ENCODE data around the gene BATF3. TPM values are rescaled to one million over a fixed set of nuclear protein-coding genes. Genes with fewer than 3 reads are reported as not detected.

The BATF3 gene
- total RNA-seq, 2 experiments from 2014 or later = 2.1 to 3.1 TPM

GRCh38 chr1:212684521-212685090 lies 15.0 kb downstream of the BATF3 start:
- no peaks in the 10 kb centered on the region for H3K9me2 ChIP-seq (ENCODE audit: insufficient read depth, low read length)
- no peaks in the 10 kb centered on the region for H4K20me1 ChIP-seq (ENCODE audit: insufficient read depth, low read length)
- no peak overlapping the region for H3K27ac ChIP-seq (ENCODE audit: low read depth, low read length, poor library complexity, severe bottlenecking)
- H2AFZ ChIP-seq (ENCODE audit: low read length) = no peak overlapping the region
- TF ChIP-seq EZH2phosphoT487 (IDR thresholded peaks at IDR 0.05; ENCODE audit: borderline replicate concordance, low read depth, low read length) (no peak), CTCF (conservative IDR thresholded peaks at IDR 0.05; ENCODE audit: low read length) (no peak)
- DNase-seq (ENCODE audit: low spot score) = no peak
- no peak overlapping the region for H3K4me2 ChIP-seq (ENCODE audit: low read length)
- H3K79me2 ChIP-seq (ENCODE audit: insufficient read depth, low read depth, low read length) = no peaks in the 10 kb centered on the region
- no peaks in the 10 kb centered on the region for H3K9me3 ChIP-seq (ENCODE audit: low read length)
- POLR2A ChIA-PET = interaction anchor here (1.1 to 1.5 kb wide), 2 partner anchors 13 to 106 kb away, joined by 3 to 6 read pairs; no protein-coding TSS in a partner anchor
- CTCF ChIA-PET (ENCODE audit: unreplicated experiment) = interaction anchor here (0.7 kb wide), 1 partner anchor 13 kb away, joined by 3 read pairs; no protein-coding TSS in a partner anchor
- peaks cover 21% of the 10 kb centered on the region for H3K4me1 ChIP-seq (ENCODE audit: insufficient read depth, low read length, poor library complexity, severe bottlenecking)
- BruUV-seq (replicated peaks) = no TSS peak
- intact Hi-C loops (cut with micrococcal nuclease; ENCODE audit: unreplicated experiment) = no loop called here
- no peaks in the 10 kb centered on the region for H3K36me3 ChIP-seq (ENCODE audit: insufficient read depth, low read length)
- no peak overlapping the region for H3K4me3 ChIP-seq (ENCODE audit: low read depth, low read length, poor library complexity, severe bottlenecking)

GRCh38 chr1:212684076-212684475 lies 15.6 kb downstream of the BATF3 start:
- Histone ChIP-seq H3K9me3 (ENCODE audit: low read length) (no peaks in the 10 kb centered on the region), H3K36me3 (ENCODE audit: insufficient read depth, low read length) (no peaks in the 10 kb centered on the region), H3K4me1 (ENCODE audit: insufficient read depth, low read length, poor library complexity, severe bottlenecking) (peaks cover 23% of the 10 kb centered on the region), H3K9me2 (ENCODE audit: insufficient read depth, low read length) (no peaks in the 10 kb centered on the region), H4K20me1 (ENCODE audit: insufficient read depth, low read length) (no peaks in the 10 kb centered on the region), H3K79me2 (ENCODE audit: insufficient read depth, low read depth, low read length) (no peaks in the 10 kb centered on the region), H2AFZ (ENCODE audit: low read length) (peak overlapping the region; percentile 92; the same call in 1 of the 2 replicates), H3K27ac (ENCODE audit: low read depth, low read length, poor library complexity, severe bottlenecking) (no peak overlapping the region), H3K4me3 (ENCODE audit: low read depth, low read length, poor library complexity, severe bottlenecking) (no peak overlapping the region), H3K4me2 (ENCODE audit: low read length) (peak overlapping the region; percentile 64)
- no peak for DNase-seq (ENCODE audit: low spot score)
- ChIA-PET CTCF (ENCODE audit: unreplicated experiment) (interaction anchor here (0.7 kb wide), 1 partner anchor 13 kb away, joined by 3 read pairs; no protein-coding TSS in a partner anchor), POLR2A (interaction anchor here (1.1 to 1.5 kb wide), 2 partner anchors 13 to 107 kb away, joined by 3 to 6 read pairs; no protein-coding TSS in a partner anchor)
- TF ChIP-seq CTCF (conservative IDR thresholded peaks at IDR 0.05; ENCODE audit: low read length) (no peak), EZH2phosphoT487 (IDR thresholded peaks at IDR 0.05; ENCODE audit: borderline replicate concordance, low read depth, low read length) (no peak)
- intact Hi-C loops (cut with micrococcal nuclease; ENCODE audit: unreplicated experiment) = no loop called here
- no TSS peak for BruUV-seq (replicated peaks)

GRCh38 chr1:212683357-212683722 lies 16.3 kb downstream of the BATF3 start:
- Histone ChIP-seq H3K9me2 (ENCODE audit: insufficient read depth, low read length) (no peaks in the 10 kb centered on the region), H4K20me1 (ENCODE audit: insufficient read depth, low read length) (no peaks in the 10 kb centered on the region), H3K9me3 (ENCODE audit: low read length) (no peaks in the 10 kb centered on the region), H2AFZ (ENCODE audit: low read length) (peak overlapping the region; percentile 92), H3K4me2 (ENCODE audit: low read length) (peak overlapping the region; percentile 64), H3K27ac (ENCODE audit: low read depth, low read length, poor library complexity, severe bottlenecking) (peak overlapping the region; percentile 47), H3K79me2 (ENCODE audit: insufficient read depth, low read depth, low read length) (no peaks in the 10 kb centered on the region), H3K36me3 (ENCODE audit: insufficient read depth, low read length) (no peaks in the 10 kb centered on the region), H3K4me1 (ENCODE audit: insufficient read depth, low read length, poor library complexity, severe bottlenecking) (peaks cover 30% of the 10 kb centered on the region), H3K4me3 (ENCODE audit: low read depth, low read length, poor library complexity, severe bottlenecking) (peak overlapping the region; percentile 34)
- ChIA-PET CTCF (ENCODE audit: unreplicated experiment) (no interaction called here), POLR2A (interaction anchor here (1.1 to 1.5 kb wide), 2 partner anchors 14 to 107 kb away, joined by 3 to 6 read pairs; no protein-coding TSS in a partner anchor)
- peak; percentile 83 for DNase-seq (ENCODE audit: low spot score)
- intact Hi-C loops (cut with micrococcal nuclease; ENCODE audit: unreplicated experiment) = no loop called here
- BruUV-seq (replicated peaks) = no TSS peak
- TF ChIP-seq EZH2phosphoT487 (IDR thresholded peaks at IDR 0.05; ENCODE audit: borderline replicate concordance, low read depth, low read length) (no peak), CTCF (conservative IDR thresholded peaks at IDR 0.05; ENCODE audit: low read length) (no peak)

Measured in OCI-LY7 (cell line).